ENCODE results near the gene BAIAP2.

- no peak for TF ChIP-seq POLR2AphosphoS5 (IDR thresholded peaks at IDR 0.05; ENCODE audit: low read depth, low read length)
- no peak for TF ChIP-seq FOXP2 (optimal IDR thresholded peaks at IDR 0.05; ENCODE audit: borderline replicate concordance, extremely low read depth, extremely low read length, insufficient read depth)
- no peak for TF ChIP-seq REST (IDR thresholded peaks at IDR 0.05; ENCODE audit: insufficient read depth in 1 of 2, low read depth in 2 of 2, low read length in 2 of 2)
- TF ChIP-seq TAF1 (IDR thresholded peaks at IDR 0.05; ENCODE audit: borderline replicate concordance, insufficient read depth, low read length): no peak
Observed at GRCh38 chr17:81123052-81124048, 88.4 kb downstream of the BAIAP2 start.

Data from PFSK-1 (cell line).